Measurements from ENCODE around the gene CEACAM18. TPM values are rescaled to one million over a fixed set of nuclear protein-coding genes. Genes with fewer than 3 reads are reported as not detected.

The CEACAM18 gene
- total and polyA plus RNA-seq, 10 of the 15 experiments (the other 5 are each of a cell fraction or from before 2014, with no cell fraction given), result not detected

DNA sequence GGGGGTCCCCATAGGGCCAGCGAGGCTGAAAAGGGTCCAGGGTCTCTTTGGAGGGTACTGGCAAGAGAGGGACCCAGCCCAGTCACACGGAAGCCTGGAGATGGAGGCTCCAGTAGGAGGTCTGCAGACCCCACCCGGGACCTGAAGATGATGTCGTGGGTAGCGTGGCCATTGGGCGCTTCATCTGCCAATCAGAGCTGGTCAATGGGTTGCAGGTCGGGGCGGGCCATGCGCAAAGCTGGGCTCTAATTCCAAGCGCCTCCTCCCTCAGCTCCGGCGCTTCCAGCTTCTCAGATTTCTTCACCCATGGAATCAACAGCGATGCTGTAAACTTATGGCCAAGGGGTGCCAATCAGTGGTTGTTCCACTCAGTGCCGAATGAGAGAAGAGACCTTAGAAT, 12.3 kb downstream of the CEACAM18 start:
- 27% methylated on average over 14 of the region's 14 CpGs for WGBS (ENCODE audit: insufficient coverage, insufficient replicate concordance, low lambda C conversion rate, missing lambda C conversion rate)
- POLR2A ChIA-PET, result no interaction called here
- Histone ChIP-seq H3K4me1 (ENCODE audit: control insufficient read depth, insufficient read depth, low read length) (no peaks in the 10 kb centered on the region), H4K20me1 (ENCODE audit: control insufficient read depth, insufficient read depth) (no peaks in the 10 kb centered on the region), H3K9me3 (replicated peaks; ENCODE audit: control insufficient read depth, insufficient read depth, low read length) (no peaks in the 10 kb centered on the region), H3K27ac (ENCODE audit: control insufficient read depth, insufficient read depth) (no peak overlapping the region), H3K36me3 (ENCODE audit: control insufficient read depth in 2 of 2, insufficient read depth in 2 of 2, low read length in 1 of 2) (no peaks in the 10 kb centered on the region), H3K27me3 (replicated peaks in 1 of 2; ENCODE audit: control insufficient read depth in 2 of 2, insufficient read depth in 2 of 2, low read length in 1 of 2) (no peaks in the 10 kb centered on the region), H3K79me2 (ENCODE audit: control insufficient read depth, insufficient read depth, low read length) (no peaks in the 10 kb centered on the region), H3K4me3 (no peak overlapping the region), H3K9ac (ENCODE audit: control insufficient read depth, insufficient read depth, low read length) (no peak overlapping the region), H2AFZ (ENCODE audit: control insufficient read depth, low read depth, low read length) (no peak overlapping the region), H3K4me2 (ENCODE audit: control insufficient read depth, insufficient read depth) (no peak overlapping the region)
- DNase-seq (ENCODE audit: low read depth, low spot score) (no peak), FAIRE-seq (no peak), ATAC-seq (no peak)
- RAD21 ChIA-PET (ENCODE audit: unreplicated experiment), result no interaction called here
- in situ Hi-C loops (cut with MboI), result no loop called here
- intact Hi-C loops (cut with micrococcal nuclease; ENCODE audit: unreplicated experiment), result no loop called here
- CTCF ChIA-PET, result no interaction called here
- TF ChIP-seq RB1 (IDR thresholded peaks at IDR 0.05; ENCODE audit: borderline replicate concordance) (no peak), USF2 (IDR thresholded peaks at IDR 0.05; ENCODE audit: borderline replicate concordance, low read depth, low read length) (no peak), SRF (IDR thresholded peaks at IDR 0.05; ENCODE audit: low read depth in 2 of 2, low read length in 2 of 2) (no peak), CHD4 (IDR thresholded peaks at IDR 0.05) (no peak)
- TF ChIP-seq, protein P1, sequence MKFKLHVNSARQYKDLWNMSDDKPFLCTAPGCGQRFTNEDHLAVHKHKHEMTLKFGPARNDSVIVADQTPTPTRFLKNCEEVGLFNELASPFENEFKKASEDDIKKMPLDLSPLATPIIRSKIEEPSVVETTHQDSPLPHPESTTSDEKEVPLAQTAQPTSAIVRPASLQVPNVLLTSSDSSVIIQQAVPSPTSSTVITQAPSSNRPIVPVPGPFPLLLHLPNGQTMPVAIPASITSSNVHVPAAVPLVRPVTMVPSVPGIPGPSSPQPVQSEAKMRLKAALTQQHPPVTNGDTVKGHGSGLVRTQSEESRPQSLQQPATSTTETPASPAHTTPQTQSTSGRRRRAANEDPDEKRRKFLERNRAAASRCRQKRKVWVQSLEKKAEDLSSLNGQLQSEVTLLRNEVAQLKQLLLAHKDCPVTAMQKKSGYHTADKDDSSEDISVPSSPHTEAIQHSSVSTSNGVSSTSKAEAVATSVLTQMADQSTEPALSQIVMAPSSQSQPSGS (IDR thresholded peaks at IDR 0.05; ENCODE audit: low read length), result no peak
- TF ChIP-seq, protein P2, sequence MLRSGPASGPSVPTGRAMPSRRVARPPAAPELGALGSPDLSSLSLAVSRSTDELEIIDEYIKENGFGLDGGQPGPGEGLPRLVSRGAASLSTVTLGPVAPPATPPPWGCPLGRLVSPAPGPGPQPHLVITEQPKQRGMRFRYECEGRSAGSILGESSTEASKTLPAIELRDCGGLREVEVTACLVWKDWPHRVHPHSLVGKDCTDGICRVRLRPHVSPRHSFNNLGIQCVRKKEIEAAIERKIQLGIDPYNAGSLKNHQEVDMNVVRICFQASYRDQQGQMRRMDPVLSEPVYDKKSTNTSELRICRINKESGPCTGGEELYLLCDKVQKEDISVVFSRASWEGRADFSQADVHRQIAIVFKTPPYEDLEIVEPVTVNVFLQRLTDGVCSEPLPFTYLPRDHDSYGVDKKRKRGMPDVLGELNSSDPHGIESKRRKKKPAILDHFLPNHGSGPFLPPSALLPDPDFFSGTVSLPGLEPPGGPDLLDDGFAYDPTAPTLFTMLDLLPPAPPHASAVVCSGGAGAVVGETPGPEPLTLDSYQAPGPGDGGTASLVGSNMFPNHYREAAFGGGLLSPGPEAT (IDR thresholded peaks at IDR 0.05; ENCODE audit: low read depth), result no peak
- SMC1A ChIA-PET (ENCODE audit: uncharacterized antibody, unreplicated experiment), result no interaction called here
- no TSS peak for BruUV-seq (replicated peaks)

Data from GM12878 (cell line).